Hepatocyte (in vitro differentiated cells): ENCODE measurements around the gene VAPB.

Experiments
- EZH2phosphoT487 ChIP-seq: fragments of 200-600 bp; sonication (generic); IDR thresholded peaks from one replicate; pipeline ENCODE4 v1.6.1; 2018; ENCODE audit warnings: antibody characterized with exemption, mild to moderate bottlenecking, low read depth, moderate library complexity; ENCODE audit not compliant: unreplicated experiment, severe bottlenecking
- TF ChIP-seq, protein P1 (sequence below): fragments of 200-600 bp; sonication (generic); IDR thresholded peaks from 2 replicates; pipeline ENCODE4 v1.5.1; 2016; ENCODE audit warnings: antibody characterized with exemption, mild to moderate bottlenecking; ENCODE audit not compliant: poor library complexity

DNA sequence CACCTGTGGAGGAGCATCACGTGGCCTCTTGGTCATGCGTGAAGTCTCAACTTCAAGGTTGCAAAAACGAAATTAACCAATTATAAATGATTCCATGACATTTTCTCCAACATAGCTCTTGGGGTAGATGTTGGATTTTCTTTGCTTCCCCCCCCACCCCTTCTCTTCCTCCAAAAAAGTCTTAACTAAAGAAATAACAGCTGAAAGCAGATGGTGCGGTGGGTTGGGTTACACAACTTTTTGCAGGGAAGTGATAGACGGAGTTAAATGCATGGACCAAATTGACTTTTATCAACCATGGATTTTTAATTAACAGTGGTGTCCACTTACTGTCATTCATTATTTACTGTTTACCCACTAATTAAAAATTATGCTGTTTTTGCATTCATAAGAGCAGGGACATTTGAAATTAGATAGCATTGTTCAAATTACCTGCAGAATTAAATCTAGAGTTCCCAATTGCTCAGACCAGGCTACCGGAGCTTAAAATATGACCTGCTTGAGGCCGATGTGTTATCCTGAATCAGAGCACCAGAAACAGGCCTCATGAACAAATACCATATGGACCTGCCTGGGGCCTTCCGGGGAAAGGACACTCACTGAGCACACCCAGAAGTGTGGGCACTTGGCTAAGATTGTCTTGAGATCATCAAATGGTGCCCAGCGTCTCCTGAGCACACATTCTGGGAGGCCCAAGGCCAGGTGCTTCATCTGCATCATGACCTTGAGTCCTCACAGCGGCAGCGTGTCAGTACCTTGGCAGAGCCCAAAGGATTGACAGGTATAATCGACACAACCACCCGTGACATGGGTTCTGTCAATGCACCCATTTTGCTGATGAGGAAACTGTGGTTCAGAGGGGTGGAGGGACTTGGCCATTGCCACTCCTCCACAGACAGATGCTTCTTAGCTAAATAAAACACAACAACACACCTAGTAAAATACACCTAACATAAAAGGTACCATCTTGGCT lies 84.7 kb downstream of the VAPB start:
- TF ChIP-seq, protein P1, sequence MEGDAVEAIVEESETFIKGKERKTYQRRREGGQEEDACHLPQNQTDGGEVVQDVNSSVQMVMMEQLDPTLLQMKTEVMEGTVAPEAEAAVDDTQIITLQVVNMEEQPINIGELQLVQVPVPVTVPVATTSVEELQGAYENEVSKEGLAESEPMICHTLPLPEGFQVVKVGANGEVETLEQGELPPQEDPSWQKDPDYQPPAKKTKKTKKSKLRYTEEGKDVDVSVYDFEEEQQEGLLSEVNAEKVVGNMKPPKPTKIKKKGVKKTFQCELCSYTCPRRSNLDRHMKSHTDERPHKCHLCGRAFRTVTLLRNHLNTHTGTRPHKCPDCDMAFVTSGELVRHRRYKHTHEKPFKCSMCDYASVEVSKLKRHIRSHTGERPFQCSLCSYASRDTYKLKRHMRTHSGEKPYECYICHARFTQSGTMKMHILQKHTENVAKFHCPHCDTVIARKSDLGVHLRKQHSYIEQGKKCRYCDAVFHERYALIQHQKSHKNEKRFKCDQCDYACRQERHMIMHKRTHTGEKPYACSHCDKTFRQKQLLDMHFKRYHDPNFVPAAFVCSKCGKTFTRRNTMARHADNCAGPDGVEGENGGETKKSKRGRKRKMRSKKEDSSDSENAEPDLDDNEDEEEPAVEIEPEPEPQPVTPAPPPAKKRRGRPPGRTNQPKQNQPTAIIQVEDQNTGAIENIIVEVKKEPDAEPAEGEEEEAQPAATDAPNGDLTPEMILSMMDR: no peak
- no peak for TF ChIP-seq EZH2phosphoT487
